ENCODE data around the gene FAT1.

Gene FAT1

DNA sequence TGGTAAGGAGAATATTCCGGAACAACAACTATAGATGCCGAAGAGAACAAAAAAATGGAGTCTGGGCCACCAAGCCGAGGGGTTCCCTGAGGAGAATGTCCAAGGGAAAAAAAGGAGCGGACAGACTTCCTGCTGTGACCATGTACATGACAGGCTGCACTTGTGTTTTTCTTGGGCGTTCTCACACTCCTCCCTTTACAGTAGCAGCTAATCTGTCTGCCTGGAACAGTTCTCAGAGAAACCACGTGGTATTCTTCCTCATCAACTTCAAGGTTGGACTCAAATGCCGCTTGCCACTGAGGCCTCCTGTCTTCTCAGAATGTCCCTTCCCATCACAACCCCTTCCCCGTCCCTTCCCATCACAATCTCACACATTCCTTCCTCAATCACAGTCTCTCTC is 137.5 kb downstream of the FAT1 start:
- TF ChIP-seq, protein P1, sequence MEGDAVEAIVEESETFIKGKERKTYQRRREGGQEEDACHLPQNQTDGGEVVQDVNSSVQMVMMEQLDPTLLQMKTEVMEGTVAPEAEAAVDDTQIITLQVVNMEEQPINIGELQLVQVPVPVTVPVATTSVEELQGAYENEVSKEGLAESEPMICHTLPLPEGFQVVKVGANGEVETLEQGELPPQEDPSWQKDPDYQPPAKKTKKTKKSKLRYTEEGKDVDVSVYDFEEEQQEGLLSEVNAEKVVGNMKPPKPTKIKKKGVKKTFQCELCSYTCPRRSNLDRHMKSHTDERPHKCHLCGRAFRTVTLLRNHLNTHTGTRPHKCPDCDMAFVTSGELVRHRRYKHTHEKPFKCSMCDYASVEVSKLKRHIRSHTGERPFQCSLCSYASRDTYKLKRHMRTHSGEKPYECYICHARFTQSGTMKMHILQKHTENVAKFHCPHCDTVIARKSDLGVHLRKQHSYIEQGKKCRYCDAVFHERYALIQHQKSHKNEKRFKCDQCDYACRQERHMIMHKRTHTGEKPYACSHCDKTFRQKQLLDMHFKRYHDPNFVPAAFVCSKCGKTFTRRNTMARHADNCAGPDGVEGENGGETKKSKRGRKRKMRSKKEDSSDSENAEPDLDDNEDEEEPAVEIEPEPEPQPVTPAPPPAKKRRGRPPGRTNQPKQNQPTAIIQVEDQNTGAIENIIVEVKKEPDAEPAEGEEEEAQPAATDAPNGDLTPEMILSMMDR (IDR thresholded peaks at IDR 0.05; ENCODE audit: low read depth, low read length), result no peak
- DNase-seq (ENCODE audit: extremely low read depth, low read depth), result no peak

DNA sequence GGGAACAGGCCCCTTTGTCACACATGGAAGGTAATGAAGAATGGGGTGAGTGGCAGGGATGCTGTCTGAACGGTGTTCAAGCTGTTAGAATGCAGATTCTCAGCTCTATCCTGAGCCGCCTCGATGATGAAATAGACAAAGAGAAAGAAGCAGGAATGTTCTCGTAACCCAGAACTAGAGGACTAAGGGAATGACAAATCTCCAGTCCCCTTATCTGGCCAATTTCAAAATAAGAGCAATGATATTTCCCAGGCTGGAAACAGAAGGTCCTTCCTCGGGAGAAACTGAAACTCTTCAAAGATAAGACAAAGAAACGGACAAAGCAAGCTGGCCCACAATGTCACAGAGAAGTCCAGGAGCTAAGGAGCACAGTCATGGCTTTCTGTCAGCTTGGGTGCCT is 138.7 kb downstream of the FAT1 start:
- no peak for DNase-seq (ENCODE audit: extremely low read depth, low read depth)
- TF ChIP-seq, protein P1 (IDR thresholded peaks at IDR 0.05; ENCODE audit: low read depth, low read length), result no peak

DNA sequence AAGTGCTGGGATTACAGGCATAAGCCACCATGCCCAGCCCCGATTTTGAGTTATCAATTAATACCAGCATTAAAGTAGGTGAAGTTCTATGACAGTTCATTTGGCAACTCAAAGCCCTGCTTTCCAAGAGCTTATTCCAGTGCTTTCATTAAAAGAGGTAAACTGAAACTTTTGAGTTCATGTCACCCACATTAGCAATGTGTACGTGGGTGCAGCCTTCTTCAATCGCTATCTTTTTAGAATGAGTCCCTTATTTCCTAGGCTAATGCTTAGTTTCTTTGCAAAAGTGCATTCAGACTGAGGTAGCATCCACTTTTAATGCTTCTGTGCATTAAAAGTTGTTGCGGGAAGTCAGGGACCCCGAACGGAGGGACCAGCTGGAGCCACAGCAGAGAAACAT is 142.2 kb downstream of the FAT1 start:
- TF ChIP-seq, protein P1 (IDR thresholded peaks at IDR 0.05; ENCODE audit: low read depth, low read length), result no peak
- no peak for DNase-seq (ENCODE audit: extremely low read depth, low read depth)

DNA sequence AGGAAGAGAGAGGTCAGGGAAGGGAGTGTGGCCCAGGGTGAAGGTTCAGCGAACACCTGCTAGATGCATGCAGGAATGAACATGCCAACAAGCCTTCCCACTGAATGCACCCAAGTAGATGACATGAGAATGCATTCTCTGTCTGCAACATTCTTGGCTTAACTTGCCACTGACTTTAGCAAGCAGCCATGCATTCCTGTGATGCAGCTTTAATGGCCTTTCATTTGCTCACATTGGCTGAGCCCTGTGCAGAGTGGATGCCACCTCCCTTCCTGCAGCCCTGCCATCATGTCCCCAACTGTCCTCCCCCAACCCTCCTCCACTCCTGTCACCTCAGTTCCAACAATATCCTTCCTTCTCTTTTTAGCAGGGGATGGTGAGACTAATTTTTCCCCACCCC is 143.0 kb downstream of the FAT1 start:
- TF ChIP-seq, protein P1 (IDR thresholded peaks at IDR 0.05; ENCODE audit: low read depth, low read length), result no peak
- DNase-seq (ENCODE audit: extremely low read depth, low read depth), result no peak

DNA sequence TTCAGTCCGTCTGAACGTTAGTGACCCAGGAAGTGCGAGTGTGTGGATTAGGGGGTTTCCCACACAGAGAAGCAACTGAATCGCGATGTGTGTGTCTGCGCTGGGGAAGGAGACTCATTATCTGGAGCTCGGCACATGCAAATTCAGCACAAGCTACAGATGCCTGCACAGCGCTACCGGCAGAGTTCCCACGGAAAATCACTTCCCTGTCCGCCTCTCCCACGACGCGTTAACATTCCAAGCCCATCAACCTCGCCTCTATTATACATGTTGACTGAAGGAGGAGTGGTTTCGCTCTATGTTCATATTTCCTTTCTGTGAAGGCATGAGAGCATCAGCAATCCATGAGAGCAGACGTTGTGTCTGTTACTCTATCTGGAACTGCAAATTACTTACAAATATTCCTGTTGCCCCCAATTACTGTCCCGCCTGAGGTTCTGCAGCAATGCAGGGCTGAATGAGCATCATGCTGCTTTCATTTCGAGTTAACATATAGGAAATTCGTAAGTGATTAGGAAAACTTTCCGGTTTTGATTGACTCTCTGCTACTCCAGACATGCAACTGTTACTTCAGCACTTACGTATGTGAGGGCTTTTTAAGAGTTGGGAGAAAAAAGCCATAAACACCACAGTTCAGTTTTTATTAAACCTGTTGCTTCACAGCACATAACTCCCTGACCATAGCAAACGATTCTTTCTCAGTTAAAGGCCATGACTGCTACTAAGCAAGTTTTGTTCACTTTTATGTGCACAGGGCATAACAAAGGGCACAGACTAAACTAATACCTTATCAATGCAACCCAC is 153.3 kb downstream of the FAT1 start:
- DNase-seq (ENCODE audit: extremely low read depth, low read depth), result no peak
- TF ChIP-seq, protein P1 (IDR thresholded peaks at IDR 0.05; ENCODE audit: low read depth, low read length), result no peak

DNA sequence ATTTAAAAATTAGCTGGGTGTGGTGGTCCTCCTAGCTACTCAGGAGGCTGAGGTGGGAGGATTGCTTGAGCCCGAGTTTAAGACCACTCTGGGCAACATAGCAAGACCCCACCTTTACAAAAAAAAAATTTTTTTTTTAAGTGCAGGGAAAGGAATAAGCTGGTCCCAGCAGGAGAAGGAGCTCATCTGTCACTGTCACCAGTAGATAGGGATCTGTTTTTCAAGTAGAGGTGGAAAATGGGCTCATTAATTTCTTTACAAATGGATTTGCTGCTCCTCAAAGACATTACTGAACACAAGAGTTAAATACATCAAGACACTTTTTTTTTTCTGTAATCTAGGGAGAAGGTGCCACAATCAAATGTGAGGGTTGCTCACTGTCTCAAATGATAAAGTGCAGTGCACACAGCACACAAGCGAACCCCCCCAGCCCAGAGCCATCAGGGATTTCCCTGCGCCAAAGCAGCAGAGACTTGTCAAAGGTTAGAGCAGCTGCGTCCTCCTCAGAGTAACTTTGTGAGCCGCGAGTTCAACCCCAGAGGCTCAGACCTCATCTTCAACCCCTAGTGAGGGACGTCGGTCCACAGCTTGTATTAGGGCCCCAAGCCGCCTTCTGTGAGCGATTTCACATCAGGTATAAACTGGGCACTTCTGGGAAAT is 154.0 kb downstream of the FAT1 start:
- TF ChIP-seq, protein P1 (IDR thresholded peaks at IDR 0.05; ENCODE audit: low read depth, low read length), result no peak
- no peak for DNase-seq (ENCODE audit: extremely low read depth, low read depth)

DNA sequence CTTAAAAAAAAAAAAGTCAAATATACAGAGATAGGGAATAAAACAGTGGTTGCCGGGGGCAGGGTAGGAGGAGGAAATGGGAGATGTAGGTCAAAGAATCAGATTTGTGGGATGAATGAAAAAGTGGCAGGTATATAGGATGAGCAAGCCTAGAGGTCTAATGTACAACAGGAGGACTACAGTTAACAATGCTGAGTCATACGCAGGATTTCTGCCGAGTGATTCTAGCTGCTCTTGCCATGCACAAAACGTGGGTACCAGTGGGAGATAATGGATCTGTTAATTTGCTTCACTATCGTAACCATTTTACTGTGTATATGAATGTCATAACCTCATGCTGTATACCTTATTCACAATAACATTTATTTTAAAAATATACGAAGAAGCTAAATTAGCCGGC is 157.6 kb downstream of the FAT1 start:
- no peak for DNase-seq (ENCODE audit: extremely low read depth, low read depth)
- TF ChIP-seq, protein P1 (IDR thresholded peaks at IDR 0.05; ENCODE audit: low read depth, low read length), result no peak
